GM21825 (cell line): ENCODE results near the gene LRRC37A.
"Not testable (repeated sequence)": the region's sequence is repeated elsewhere in the genome, so short reads cannot be mapped to it uniquely, and the experiment has no call there.

Source experiments
- ATAC-seq: cut with Tn5 transposase; IDR thresholded peaks from one replicate; pipeline ENCODE4 v1.9.1; 2021; ENCODE audit warnings: mild to moderate bottlenecking, moderate library complexity; ENCODE audit not compliant: unreplicated experiment

The LRRC37A gene

DNA sequence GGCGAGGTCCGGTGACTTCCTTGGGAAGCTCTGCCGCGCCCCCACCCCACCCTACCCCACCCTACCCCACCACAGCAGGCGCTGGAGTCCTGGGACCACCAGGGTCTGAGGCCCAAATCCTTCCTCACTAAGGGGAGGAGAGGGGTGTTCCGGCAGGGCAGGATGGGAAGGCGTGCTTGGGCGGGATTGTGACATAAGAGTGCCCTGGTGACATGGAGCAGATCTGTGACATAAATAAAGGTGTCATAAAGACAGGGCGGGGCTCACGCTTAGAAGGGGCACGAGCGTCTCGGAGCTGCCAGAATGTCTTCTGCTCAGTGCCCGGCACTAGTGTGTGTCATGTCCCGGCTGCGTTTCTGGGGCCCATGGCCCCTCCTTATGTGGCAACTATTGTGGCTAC lies at the start of gene LRRC37A:
LRRC37A (plus strand) TSS at position 301 of the 400 bp plus-strand sequence; CDS start at position 304, 3 bp downstream.
- ATAC-seq, result not testable (repeated sequence)

DNA sequence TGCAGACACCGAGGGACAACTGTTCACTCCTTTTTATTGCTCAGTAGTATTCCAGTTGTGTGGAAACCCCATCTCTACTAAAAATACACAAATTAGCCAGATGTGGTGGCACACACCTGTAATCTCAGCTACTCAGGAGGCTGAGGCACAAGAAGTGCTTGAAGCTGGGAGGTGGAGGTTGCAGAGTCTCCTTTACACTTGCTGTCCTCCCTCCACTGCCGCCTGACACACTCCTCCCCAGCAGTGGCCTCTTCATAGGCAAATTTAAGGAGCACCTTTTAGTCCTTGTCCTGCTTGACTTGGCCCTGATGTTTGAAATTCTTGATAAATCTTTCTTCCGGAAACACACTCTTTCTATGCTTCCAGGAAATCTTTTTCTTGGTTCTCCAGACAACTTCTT lies 45.8 kb upstream of the LRRC37A start:
- ATAC-seq, result not testable (repeated sequence)

DNA sequence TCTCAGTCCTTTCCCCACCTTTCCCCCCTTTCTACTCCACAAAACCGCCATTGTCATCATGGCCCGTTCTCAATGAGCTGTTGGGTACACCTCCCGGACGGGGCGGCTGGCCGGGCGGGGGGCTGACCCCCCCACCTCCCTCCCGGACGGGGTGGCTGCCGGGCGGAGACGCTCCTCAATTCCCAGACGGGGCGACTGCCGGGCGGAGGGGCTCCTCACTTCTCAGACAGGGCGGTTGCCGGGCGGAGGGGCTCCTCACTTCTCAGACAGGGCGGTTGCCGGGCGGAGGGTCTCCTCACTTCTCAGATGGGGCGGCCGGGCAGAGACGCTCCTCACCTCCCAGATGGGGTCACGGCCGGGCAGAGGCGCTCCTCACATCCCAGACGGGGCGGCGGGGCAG lies 42.1 kb upstream of the LRRC37A start:
- ATAC-seq, result not testable (repeated sequence)

DNA sequence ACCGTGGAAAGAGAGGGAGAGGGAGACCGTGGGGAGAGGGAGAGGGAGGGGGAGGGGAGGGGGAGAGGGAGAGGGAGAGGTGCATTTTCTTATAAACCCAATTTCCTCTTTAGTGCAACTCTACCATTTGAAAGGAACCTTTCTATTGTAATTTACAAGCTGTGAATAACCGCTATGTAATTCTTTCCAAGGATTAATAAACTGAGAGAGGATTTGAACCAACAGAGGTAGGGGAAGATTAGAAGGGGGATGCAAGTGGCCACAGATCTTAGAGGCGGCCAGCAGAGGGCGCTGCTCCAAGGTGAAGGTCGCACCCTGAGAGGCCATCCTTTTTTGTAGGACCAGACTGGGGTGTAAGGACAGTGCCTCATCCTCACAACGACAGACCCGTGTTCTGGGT lies 41.2 kb upstream of the LRRC37A start:
- not testable (repeated sequence) for ATAC-seq

DNA sequence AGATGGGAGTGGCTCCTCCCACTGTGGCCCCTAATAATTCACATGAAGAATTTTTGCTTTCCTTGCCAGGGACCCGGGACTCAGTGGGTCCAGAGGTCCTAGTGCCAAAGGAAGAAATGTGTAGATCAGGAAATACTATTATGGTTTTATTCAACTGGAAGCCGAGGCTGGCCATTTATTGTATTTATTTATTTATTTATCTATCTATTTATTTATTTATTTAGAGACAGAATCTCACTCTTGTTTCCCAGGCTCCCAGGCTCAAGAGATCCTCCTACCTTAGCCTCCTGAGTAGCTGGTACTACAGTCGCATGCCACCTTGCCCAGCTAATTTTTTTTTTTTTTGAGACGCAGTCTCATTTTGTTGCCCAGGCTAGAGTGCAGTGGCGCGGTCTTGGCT lies 40.7 kb upstream of the LRRC37A start:
- not testable (repeated sequence) for ATAC-seq

DNA sequence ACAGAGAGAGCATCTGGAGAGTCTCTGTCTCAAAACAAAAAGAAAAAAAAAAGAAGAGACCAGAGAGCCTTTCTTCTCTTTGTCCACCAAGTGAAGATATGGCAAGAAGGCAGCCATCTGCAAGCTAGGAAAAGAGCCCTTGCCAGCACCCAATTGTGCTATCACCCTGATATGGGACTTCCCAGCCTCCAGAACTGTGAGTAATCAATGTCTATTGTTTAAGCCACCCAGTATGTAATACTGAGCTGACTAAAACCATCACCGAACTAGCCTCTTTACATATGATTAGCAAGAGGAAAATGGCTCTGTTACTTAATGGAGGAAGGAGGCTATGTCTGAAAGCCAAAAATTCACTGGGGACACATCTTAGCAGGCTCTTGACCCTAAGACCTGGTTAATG lies 38.6 kb upstream of the LRRC37A start:
- not testable (repeated sequence) for ATAC-seq

DNA sequence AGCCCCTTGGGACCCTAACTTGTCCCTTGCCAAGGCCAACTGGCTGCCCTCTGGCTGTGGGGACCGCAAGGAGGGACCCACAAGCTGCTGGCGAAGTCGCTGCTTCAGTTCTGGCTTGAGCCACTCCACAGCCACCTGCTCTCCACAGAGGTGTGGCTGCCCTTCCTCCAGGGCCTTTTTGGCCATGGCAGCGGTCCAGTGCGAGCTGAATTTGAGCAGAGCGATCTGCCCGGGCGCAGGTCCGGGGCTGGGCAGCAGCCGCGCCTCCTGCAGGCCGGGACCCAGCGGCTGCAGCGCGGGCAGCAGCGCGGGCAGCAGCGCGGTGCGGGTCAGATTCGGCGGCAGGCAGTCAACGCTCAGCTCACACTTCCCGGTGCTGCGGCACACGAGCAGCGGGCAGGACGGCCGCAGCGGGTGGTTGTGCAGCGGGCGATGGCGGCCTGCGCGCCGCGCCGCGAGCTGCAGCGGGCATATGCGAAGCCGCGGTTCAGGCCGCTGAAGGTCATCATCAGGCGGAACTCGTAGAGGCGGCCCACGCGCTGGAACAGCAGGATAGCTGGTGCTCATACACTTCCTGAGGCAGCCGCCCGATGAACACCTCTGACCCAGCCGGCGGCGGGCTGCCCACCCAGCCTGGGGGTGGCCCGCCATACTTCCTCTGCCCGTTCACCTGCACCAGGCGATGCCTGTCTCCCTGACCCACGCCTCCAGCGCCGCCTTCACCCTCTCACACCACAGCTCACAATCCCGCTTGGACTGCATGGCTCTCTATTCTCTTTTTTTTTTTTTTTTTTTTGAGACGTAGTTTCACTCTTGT lies 34.9 kb upstream of the LRRC37A start:
- ATAC-seq, result not testable (repeated sequence)

DNA sequence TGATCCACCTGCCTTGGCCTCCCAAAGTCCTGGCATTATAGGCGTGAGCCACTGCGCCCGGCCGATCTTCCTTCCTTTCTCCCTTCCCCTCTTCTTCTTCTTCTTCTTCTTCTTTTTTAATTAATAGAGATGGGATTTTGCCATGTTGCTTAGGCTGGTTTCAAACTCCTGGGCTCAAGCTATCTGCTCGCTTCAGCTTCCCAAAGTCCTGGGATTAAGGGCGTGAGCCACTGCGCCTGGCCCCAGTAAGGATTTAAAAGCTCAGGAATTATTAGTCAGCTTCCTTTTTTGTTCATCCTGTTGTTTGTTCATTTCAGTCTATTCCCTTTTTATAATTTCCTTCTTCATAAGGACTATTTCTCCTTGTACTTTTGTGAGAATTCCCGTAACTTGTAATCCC lies 32.7 kb upstream of the LRRC37A start:
- ATAC-seq, result no peak

DNA sequence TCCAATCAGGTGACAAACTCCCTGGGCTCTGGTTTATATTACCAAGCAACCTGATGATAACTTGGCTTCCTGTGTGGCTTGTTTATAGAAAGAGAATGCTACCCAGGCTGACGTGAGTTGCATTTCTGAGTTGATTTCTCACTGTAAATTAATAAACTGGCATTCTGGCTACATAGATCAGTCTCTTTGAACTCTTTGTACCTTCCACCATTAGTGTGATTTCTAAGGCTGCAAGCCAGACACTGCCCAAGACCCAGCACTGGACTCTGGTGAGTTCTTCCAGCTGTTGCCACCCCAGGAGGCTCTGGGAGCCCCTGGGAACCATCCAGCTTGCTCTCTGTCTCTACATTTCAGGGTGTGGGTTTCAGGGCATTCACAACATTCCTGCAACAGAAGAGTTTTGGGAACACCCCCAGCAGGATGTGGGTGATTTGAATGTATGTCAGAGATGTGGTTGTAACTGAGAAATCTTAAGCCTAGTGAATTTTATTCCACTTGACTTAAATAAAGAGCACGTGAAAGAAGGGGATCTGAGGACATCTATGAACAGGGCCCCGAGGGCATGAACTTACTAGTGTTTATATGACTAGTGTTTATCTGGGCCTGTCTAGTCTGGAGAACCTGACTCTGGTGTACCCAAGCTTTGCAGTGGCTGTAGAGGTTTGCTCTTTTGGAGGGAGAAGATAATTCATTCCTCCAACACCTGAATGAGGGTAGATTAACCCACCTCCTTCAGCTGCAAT lies 30.3 kb upstream of the LRRC37A start:
- ATAC-seq, result no peak

DNA sequence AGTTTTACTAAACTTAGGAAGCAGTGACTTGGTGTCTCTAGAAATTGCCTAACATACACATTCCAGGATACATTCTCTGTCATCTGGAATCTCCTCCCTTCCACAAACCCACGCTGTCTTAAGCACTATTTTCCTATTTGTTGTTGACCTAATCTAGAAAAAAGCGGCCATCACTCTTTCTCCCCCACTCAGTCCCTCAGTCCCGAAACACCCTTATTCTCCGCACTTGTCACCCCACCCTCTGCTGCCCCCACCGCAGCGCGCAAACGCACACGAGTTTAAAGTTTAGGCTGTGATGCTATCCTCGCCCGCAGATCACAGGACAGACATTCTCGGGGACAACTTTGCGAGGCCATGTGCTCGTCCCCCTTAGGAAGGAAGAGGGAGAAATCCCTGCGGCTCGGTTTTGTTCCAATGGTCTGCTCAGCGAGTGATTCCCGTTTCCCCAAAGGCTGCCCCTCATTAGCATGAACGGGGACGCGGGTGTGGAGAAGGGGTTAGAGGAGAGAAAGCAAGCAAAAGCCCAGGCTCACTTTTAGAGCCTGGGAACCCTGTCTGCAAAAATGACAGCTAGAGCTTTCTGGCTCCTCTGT lies 28.8 kb upstream of the LRRC37A start:
- ATAC-seq, result peak; percentile 10

DNA sequence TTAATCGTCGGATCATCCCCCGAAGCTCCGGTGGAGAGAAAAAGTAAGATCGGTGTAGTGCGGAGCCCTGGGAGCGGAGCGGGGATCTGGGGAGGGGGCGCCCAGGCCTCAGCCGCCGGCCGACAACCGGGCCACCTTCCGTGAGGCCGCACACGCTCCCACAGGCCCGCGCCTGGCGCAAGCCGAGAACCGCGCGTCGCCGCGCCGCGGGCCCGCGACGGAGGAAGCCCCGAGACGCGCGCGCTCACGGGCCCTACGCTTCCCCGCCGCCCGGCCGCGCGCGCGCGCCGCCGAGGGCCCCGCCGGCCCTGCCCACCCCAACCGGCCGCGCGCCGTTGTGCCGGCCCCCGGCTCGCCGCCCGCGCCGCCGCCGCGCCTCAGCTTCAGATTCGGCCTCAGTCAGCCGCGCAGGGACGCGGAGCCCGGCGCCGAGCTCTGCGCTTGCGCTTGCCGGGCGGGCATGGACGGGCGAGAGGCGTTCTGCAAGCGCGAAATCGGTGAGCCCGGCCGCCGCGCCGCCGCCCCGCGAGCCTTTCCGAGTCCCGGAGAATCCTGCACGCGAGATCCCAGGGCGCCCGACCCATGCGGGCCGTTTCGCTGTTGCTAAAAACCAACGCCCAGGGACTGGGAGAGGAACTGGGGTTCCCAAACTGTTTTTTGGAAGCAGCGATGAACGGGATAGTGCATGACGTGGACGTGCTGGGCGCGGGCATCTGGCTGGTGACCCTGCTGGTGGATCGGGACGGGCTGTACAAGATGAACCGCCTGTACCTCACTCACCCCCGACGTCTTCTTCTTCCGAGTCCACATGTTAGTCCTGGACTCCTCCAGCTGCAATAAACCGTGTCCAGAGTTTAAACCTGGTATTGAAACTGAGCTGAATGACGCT lies 28.0 kb upstream of the LRRC37A start:
- ATAC-seq, result peak; percentile 79

DNA sequence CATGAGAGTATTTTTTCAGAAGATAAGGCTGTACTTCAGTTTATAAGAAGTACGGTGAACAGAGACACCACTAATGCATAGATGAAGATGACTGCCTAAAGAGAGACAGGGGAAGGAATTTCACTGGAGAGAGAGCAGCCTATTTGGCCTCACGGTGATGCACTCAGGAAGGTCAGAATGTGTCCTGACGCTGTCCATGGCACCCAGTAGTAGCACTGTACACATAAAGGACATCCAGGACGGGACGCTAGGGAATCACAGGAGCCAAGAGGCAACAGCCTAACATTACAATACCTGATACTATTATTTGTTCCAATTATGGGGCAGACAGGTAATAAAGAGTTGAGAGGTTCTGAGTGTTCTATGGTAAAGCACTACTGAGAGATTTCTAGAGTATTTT lies 24.9 kb upstream of the LRRC37A start:
- ATAC-seq, result no peak

DNA sequence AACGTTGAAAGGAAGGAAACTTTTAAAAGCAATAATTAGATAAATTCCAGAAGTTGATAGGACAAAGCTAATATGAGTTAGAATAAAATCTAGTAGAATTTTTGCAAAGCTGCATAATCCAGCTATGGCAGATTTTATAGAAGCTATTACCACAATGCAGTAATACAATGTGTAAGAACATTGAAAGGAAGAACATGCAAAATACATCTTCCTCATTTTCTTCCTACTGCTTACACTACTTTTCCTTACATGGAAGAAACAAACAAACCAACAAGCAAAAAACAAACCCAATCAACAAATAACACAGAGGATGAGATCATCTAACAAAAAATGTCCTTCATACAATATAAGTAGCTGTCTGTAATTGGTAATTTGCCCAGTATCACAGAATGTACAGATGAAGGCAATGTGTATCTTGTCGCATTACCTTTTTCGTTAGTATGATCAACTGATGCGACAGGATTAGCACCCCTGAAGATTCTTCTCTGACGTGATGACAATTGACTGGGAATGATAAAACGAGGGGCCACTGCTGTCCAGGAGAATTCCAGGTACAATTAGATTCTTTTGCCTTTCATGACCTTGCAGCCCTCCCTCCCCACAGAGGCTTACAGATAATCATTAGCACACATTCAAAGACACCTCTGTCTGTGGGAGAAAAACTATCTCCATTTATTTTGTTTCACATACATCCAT lies 21.2 kb upstream of the LRRC37A start:
- no peak for ATAC-seq

DNA sequence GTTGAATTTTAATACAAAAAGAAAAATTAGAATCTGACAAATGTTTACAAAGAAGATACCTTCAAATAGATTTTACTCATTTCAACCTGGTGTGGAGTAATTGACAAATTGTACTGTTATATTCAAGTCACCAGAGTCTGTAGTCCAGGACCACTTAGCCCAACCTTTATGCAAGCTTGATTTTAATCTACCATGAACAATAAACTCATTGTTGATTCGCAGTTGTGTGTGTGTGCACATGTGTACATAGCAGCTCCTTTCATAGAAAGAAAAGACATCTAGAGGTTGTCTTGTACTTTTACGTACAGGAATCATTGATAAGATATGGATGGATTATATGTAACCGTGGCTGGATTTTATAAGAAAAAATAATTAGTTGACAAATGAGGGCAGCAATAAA lies 20.7 kb upstream of the LRRC37A start:
- no peak for ATAC-seq

DNA sequence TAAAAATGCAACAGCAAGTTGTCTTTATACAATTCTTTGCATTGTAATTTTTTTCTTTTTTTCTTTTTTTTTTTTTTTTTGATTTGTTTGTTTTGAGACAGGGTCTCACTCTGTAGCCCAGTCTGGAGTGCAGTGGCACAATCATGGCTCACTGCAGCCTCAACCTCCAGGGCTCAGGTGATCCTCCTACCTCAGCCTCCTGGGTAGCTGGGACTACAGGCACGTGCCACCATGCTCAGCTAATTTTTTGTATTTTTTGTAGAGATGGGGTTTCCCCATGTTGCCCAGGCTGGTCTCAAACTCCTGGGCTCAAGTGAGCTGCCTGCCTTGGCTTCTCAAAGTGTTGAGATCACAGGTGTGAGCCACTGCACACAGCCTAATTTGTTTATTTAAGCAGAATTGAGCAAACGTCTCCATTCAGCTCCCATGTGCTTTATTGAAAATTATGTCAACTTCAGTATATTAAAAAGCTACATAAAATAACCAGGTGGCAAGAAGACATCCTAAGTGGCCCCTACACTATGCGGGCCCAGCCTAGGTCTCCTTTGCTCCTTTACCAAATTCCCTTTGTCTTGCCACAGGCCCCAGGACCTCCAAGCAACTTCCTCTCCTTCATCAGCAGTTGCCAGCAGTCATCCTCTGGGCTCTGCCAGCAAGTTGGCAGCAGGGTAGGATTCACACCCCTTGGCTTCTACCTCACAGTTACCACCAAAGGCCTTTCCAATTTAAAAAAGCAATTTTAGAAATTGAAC lies 18.0 kb upstream of the LRRC37A start:
- ATAC-seq, result not testable (repeated sequence)

DNA sequence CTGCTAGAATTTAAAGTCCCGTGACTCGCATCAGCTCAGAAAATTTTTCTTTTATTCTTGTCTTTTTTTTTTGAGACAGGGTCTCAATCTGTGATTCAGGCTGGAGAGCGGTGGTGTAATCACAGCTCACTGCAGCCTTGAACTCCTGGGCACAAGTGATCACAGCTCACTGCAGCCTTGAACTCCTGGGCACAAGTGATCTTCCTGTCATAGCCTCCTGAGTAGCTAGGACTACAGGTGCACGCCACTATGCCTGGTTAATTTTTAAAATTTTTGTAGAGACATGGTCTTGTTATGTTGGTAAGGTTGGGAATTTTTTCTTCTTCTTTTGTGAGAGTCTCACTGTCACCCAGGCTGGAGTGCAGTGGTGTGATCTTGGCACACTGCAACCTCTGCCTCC lies 13.6 kb upstream of the LRRC37A start:
- ATAC-seq, result not testable (repeated sequence)

DNA sequence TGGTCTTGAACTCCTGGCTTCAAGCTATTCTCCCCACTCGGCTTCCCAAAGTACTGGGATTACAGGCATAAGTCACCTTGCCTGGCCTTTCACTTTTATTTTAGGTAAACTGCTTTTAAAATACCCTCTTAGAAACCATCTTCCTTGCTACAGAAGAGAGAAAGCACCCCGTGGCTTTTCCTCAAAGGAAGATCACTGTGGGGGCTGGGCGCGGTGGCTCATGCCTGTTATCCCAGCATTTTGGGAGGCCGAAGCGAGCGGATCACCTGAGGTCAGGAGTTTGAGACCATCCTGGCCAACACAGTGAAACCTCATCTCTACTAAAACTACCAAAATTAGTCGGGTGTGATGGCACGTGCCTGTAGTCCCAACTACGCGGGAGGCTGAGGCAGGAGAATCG lies 12.3 kb upstream of the LRRC37A start:
- ATAC-seq, result not testable (repeated sequence)

DNA sequence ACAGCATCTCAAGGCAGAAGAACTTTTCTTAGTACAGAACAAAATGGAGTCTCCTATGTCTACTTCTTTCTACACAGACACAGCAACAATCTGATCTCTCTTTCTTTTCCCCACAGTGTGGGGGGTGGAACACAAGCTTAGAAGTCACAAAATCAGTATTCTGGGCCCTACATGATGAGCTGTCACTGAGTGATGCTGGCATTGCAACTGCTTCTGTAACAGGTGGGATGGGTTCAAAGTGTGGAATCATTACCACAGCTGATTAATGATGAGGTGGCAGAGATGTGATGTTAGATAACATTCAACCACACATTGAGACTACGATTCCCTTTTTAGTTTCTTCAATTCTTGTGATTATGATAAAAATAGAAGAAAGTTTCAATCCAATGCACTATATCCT lies 10.5 kb upstream of the LRRC37A start:
- not testable (repeated sequence) for ATAC-seq

DNA sequence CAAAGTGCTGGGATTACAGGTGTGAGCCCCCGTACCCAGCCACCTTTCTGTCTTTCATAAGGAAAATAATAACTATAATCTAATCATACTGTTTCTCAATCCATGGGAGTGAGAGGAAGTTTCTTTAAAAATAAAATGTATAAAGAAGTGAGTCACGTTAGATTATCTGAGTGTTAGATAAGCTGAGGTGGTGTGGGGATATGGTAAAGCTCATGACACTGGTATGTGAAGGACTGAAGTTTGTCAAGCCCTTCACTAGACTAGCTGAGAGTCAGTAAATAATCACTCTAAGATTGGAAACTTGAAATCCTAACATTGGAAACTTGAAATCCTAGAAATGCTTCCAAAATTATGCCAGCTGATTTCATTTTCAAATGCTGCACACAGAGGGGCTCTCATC lies 9.4 kb upstream of the LRRC37A start:
- not testable (repeated sequence) for ATAC-seq
